K562 (cell line): ENCODE measurements around the gene FAM241B. TPM values are rescaled to one million over a fixed set of nuclear protein-coding genes. Genes with fewer than 3 reads are reported as not detected.

Experiments used
- ATAC-seq: fragments of 200-7000 bp; cut with Tn5 transposase; 3 replicates; pipeline ENCODE4 v1.9.1; 2020; ENCODE audit warnings: moderate library complexity
- BruUV-seq: library from RNA; stranded (reverse); fragments of 400-500 nt; replicated peaks from 2 replicates; lab custom pipeline; 2021; lab: Mats Ljungman, UMichigan
- CTCF ChIA-PET: fragments of 300-600 bp; formaldehyde crosslinking; extraction: SDS; loops from one replicate; lab custom pipeline; 2021; ENCODE audit warnings: low intra/inter-chr PET ratio; lab: Yijun Ruan, JAX
- POLR2A ChIA-PET: fragments of 300-600, 350-650 bp; sonication (Branson Sonifier 250); formaldehyde crosslinking; extraction: SDS; loops from one replicate; lab custom pipeline; 2021; ENCODE audit warnings: antibody characterized with exemption, inconsistent platforms; lab: Yijun Ruan, JAX
- DNase-seq, 4 experiments: peaks; one replicate each; pipeline versions ENCODE4 v3.0.0 to v3.0.0-alpha.2; 2011 to 2018; ENCODE audit warnings: low spot score in 3 of 4, mixed read lengths in 3 of 4; ENCODE audit errors: extremely low read depth in 1 of 4
- FAIRE-seq: peaks from 2 replicates; lab custom pipeline; 2011; peaks lifted over from hg19 to GRCh38; lab: Jason Lieb, UNC
- H2AFZ ChIP-seq: 2 replicates; pipeline ENCODE4 v1.6.0; 2011; ENCODE audit warnings: low read depth, low read length, control low read depth, inconsistent platforms
- H3K27ac ChIP-seq: fragments of 200-600 bp; 3 replicates; pipeline ENCODE4 v1.8.0; 2011; ENCODE audit warnings: low read depth, mild to moderate bottlenecking, control low read depth, inconsistent platforms, low read length, moderate library complexity, mixed read lengths; ENCODE audit errors: extremely low read depth
- H3K27me3 ChIP-seq, 2 experiments: fragments of 300-600 bp in 1 of 2; 2 replicates in 1 of 2; 3 replicates in 1 of 2; pipeline versions ENCODE4 v1.6.0 to v1.8.0; 2011; ENCODE audit warnings: inconsistent platforms in 2 of 2, low read length in 2 of 2, mild to moderate bottlenecking in 1 of 2, mixed read lengths in 1 of 2, moderate library complexity in 1 of 2; ENCODE audit not compliant: control insufficient read depth in 2 of 2, insufficient read depth in 2 of 2
- H3K36me3 ChIP-seq: fragments of 300-600 bp; 3 replicates; pipeline ENCODE4 v1.8.0; 2011; ENCODE audit warnings: mild to moderate bottlenecking, low read length, inconsistent platforms; ENCODE audit not compliant: control insufficient read depth, insufficient read depth
- H3K4me1 ChIP-seq, 2 experiments: fragments of 200-600 bp in 1 of 2; replicated peaks in 1 of 2; 2 replicates in 1 of 2; 3 replicates in 1 of 2; pipeline versions ENCODE4 v1.5.1 to v1.8.0; 2011; ENCODE audit warnings: inconsistent platforms in 2 of 2, low read length in 2 of 2, mild to moderate bottlenecking in 1 of 2, mixed read lengths in 1 of 2, moderate library complexity in 1 of 2; ENCODE audit not compliant: control insufficient read depth in 2 of 2, insufficient read depth in 2 of 2
- H3K4me2 ChIP-seq: 2 replicates; pipeline ENCODE4 v1.6.1; 2011; ENCODE audit warnings: low read length, control low read depth, inconsistent platforms, mixed read lengths; ENCODE audit not compliant: insufficient read depth
- H3K4me3 ChIP-seq: fragments of 200-600 bp; sonication (generic), shearing (Covaris generic); 2 replicates; pipeline ENCODE4 v1.5.1; 2016; ENCODE audit warnings: control low read depth, inconsistent platforms
- H3K79me2 ChIP-seq: fragments of 200-600 bp; 3 replicates; pipeline ENCODE4 v1.8.0; 2011; ENCODE audit warnings: low read length, inconsistent platforms; ENCODE audit not compliant: control insufficient read depth, insufficient read depth
- H3K9ac ChIP-seq, 2 experiments: 2 replicates each; pipeline versions ENCODE4 v1.6.0 to v1.6.1; 2011; ENCODE audit warnings: low read depth in 2 of 2, low read length in 2 of 2, control low read depth in 1 of 2, inconsistent platforms in 1 of 2, mild to moderate bottlenecking in 1 of 2, mixed read lengths in 1 of 2; ENCODE audit not compliant: insufficient read depth in 1 of 2
- H3K9me1 ChIP-seq: one replicate; pipeline ENCODE4 v1.6.0; 2011; ENCODE audit warnings: inconsistent platforms, mild to moderate bottlenecking, low read length, moderate library complexity; ENCODE audit not compliant: control insufficient read depth, insufficient read depth
- H3K9me3 ChIP-seq: replicated peaks from 2 replicates; pipeline ENCODE4 v1.5.1; 2011; ENCODE audit warnings: low read depth, low read length, inconsistent platforms; ENCODE audit not compliant: control insufficient read depth, insufficient read depth
- H4K20me1 ChIP-seq: replicated peaks from 2 replicates; pipeline ENCODE4 v1.6.1; 2011; ENCODE audit warnings: low read length, inconsistent platforms, mixed read lengths; ENCODE audit not compliant: control insufficient read depth, insufficient read depth
- BCOR ChIP-seq: fragments of 450-650 bp; IDR thresholded peaks from 2 replicates; pipeline ENCODE4 v1.6.1; 2016
- DEAF1 ChIP-seq: fragments of 450-650 bp; formaldehyde crosslinking; IDR thresholded peaks from 2 replicates; pipeline ENCODE4 v1.4.0; 2020; ENCODE audit warnings: mild to moderate bottlenecking, moderate library complexity
- KHSRP ChIP-seq: fragments of 450-650 bp; IDR thresholded peaks from 2 replicates; pipeline ENCODE4 v1.6.1; 2017
- MAX ChIP-seq: sonication (generic); formaldehyde crosslinking; IDR thresholded peaks from 2 replicates; pipeline ENCODE4 v1.9.0; 2022; ENCODE audit warnings: mild to moderate bottlenecking, missing genetic modification reagents
- NONO ChIP-seq, 2 experiments: fragments of 200-400 bp in 1 of 2; fragments of 450-650 bp in 1 of 2; formaldehyde crosslinking in 1 of 2; IDR thresholded peaks; 2 replicates each; pipeline ENCODE4 v1.6.1; 2017; ENCODE audit warnings: low read depth in 2 of 2, mild to moderate bottlenecking in 2 of 2, moderate library complexity in 2 of 2, low read length in 1 of 2
- NR4A1 ChIP-seq, 2 experiments: fragments of 250-450 bp in 1 of 2; fragments of 450-650 bp in 1 of 2; sonication (Bioruptor Pico) in 1 of 2; IDR thresholded peaks; 2 replicates each; pipeline versions ENCODE4 v1.4.0 to v1.6.1; 2016 to 2020; ENCODE audit warnings: mild to moderate bottlenecking in 2 of 2, missing compliant biosample characterization in 1 of 2, missing genetic modification characterization in 1 of 2, moderate library complexity in 1 of 2
- ZNF395 ChIP-seq: fragments of 200-800 bp; sonication (Bioruptor generic); IDR thresholded peaks from 2 replicates; pipeline ENCODE4 v1.6.1; 2017; ENCODE audit warnings: missing genetic modification characterization, missing compliant biosample characterization
- ZNF518B ChIP-seq: fragments of 250-450 bp; sonication (Bioruptor Pico); IDR thresholded peaks from 2 replicates; pipeline ENCODE4 v1.5.0; 2021; ENCODE audit warnings: mild to moderate bottlenecking, moderate library complexity
- WGBS: fragments of 100-300 bp; shearing (Covaris generic); methylation state at CpG from one replicate; pipeline ENCODE4 v1.1.6; 2016; ENCODE audit warnings: low coverage, mixed read lengths; ENCODE audit not compliant: insufficient coverage; ENCODE audit errors: missing lambda C conversion rate; 5-methylcytosine and 5-hydroxymethylcytosine counted together
- in situ Hi-C: fragments of 300-500 bp; cut with MboI; formaldehyde crosslinking; loops from 4 replicates; pipeline ENCODE4 v1.15.0; 2018; ENCODE audit warnings: inconsistent platforms, mixed read lengths
- intact Hi-C: fragments of 100-400 bp; cut with micrococcal nuclease; formaldehyde crosslinking; loops from 2 replicates; pipeline ENCODE4 v1.14.2; 2022
- polyA plus RNA-seq, 8 experiments: library from polyadenylated mRNA; depleted of rRNA in 4 of 8; stranded (reverse) in 5 of 8; unstranded in 3 of 8; fragments of >200 nt; fragmentation: Nextera tagmentation in 2 of 8; fragmentation: Illumina TruSeq in 1 of 8; extraction: Ambion mirVana in 2 of 8; extraction: Trizol in 1 of 8; gene quantifications; 2 replicates each; pipeline versions ENCODE4 v1.2.1 to v1.2.3, GENCODE V29; 2011 to 2014; ENCODE audit warnings: inconsistent platforms in 1 of 8, missing spikeins in 1 of 8
- total RNA-seq, 7 experiments: library from RNA; depleted of rRNA in 6 of 7; stranded (reverse); fragments of >200 nt in 6 of 7; fragmentation: Illumina TruSeq in 2 of 7; extraction: Trizol in 2 of 7; gene quantifications; 2 replicates each; pipeline versions ENCODE4 v1.2.1 to v1.2.3, GENCODE V29; 2011 to 2021; ENCODE audit warnings: low replicate concordance in 1 of 7

The FAM241B gene
- total and polyA plus RNA-seq, 9 of the 15 experiments (the other 6 are each of a cell fraction or from before 2014, with no cell fraction given), result 1.9 to 11.1 (median 3.0) TPM

- no peak for ATAC-seq
- no peak for FAIRE-seq
- WGBS, result 23% methylated on average over 14 of the region's 14 CpGs
- DNase-seq, result no peak
- Histone ChIP-seq H3K9me3 (no peaks in the 10 kb centered on the region), H3K4me1 (peaks cover 4 to 15% of the 10 kb centered on the region in 2 experiments; a peak in 3 of 5 replicates), H3K4me3 (no peak overlapping the region), H3K4me2 (no peak overlapping the region), H3K27ac (no peak overlapping the region), H2AFZ (no peak overlapping the region), H3K9ac (no peak overlapping the region), H3K36me3 (peaks cover 3% of the 10 kb centered on the region; the same call in 1 of the 3 replicates), H3K79me2 (no peaks in the 10 kb centered on the region), H3K9me1 (no peaks in the 10 kb centered on the region), H3K27me3 (peaks cover 0 to 28% of the 10 kb centered on the region in 2 experiments; a peak in 3 of 5 replicates), H4K20me1 (no peaks in the 10 kb centered on the region)
- CTCF ChIA-PET, result interaction anchor here (0.6 to 0.8 kb wide), 2 partner anchors 118 to 1862 kb away, joined by 3 read pairs; no protein-coding TSS in a partner anchor
- BruUV-seq, result no TSS peak
- intact Hi-C loops (loop anchor here (10.0 kb wide), 1 partner anchor 399 kb away; no protein-coding TSS in a partner anchor), in situ Hi-C loops (loop anchor here (25.0 kb wide), 1 partner anchor 397 kb away; no protein-coding TSS in a partner anchor)
- POLR2A ChIA-PET, result interaction anchor here (0.9 to 2.0 kb wide), 6 partner anchors 7 to 127 kb away, joined by 3 to 6 read pairs (median 4); no protein-coding TSS in a partner anchor
- TF ChIP-seq NR4A1 (CRISPR knock-in tag; IDR thresholded peaks at IDR 0.05) (no peak), NR4A1 (tag; IDR thresholded peaks at IDR 0.05) (no peak), KHSRP (no peak), ZNF395 (CRISPR knock-in tag) (no peak), MAX (no peak), ZNF518B (no peak), DEAF1 (CRISPR knock-in tag) (no peak), BCOR (no peak), NONO (IDR thresholded peaks at IDR 0.05; ENCODE audit: low read depth in 2 of 2, low read length in 1 of 2) (no peak)
- TF ChIP-seq, all 486 proteins: peak for 0
Measured at GRCh38 chr10:69633673-69634635, 3.9 kb downstream of the FAM241B start.
